22Rv1 (cell line): ENCODE results near the gene TMC2.

Experiments used
- ZFX ChIP-seq: fragments of 450-650 bp; IDR thresholded peaks from 2 replicates; pipeline ENCODE4 v1.6.1; 2017; ENCODE audit warnings: antibody characterized with exemption, borderline replicate concordance
- TF ChIP-seq, protein P1 (sequence below): fragments of 450-650 bp; IDR thresholded peaks from 2 replicates; pipeline ENCODE4 v1.5.1; 2017; ENCODE audit warnings: mild to moderate bottlenecking

DNA sequence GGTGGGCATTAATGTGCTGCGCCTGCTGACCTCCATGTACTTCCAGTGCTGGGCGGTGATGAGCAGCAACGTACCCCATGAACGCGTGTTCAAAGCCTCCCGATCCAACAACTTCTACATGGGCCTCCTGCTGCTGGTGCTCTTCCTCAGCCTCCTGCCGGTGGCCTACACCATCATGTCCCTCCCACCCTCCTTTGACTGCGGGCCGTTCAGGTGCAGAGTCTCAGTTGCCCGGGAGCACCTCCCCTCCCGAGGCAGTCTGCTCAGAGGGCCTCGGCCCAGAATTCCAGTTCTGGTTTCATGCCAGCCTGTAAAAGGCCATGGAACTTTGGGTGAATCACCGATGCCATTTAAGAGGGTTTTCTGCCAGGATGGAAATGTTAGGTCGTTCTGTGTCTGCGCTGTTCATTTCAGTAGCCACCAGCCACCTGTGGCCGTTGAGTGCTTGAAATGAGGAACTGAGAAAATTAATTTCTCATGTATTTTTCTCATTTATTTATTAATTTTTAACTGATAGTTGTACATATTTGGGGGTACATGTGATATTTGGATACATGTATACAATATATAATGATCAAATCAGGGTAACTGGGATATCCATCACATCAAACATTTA is 80.8 kb downstream of the TMC2 start:
- TF ChIP-seq, protein P1, sequence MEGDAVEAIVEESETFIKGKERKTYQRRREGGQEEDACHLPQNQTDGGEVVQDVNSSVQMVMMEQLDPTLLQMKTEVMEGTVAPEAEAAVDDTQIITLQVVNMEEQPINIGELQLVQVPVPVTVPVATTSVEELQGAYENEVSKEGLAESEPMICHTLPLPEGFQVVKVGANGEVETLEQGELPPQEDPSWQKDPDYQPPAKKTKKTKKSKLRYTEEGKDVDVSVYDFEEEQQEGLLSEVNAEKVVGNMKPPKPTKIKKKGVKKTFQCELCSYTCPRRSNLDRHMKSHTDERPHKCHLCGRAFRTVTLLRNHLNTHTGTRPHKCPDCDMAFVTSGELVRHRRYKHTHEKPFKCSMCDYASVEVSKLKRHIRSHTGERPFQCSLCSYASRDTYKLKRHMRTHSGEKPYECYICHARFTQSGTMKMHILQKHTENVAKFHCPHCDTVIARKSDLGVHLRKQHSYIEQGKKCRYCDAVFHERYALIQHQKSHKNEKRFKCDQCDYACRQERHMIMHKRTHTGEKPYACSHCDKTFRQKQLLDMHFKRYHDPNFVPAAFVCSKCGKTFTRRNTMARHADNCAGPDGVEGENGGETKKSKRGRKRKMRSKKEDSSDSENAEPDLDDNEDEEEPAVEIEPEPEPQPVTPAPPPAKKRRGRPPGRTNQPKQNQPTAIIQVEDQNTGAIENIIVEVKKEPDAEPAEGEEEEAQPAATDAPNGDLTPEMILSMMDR, result no peak
- TF ChIP-seq ZFX, result no peak
